ENCODE results near the gene SHMT1.

DNA sequence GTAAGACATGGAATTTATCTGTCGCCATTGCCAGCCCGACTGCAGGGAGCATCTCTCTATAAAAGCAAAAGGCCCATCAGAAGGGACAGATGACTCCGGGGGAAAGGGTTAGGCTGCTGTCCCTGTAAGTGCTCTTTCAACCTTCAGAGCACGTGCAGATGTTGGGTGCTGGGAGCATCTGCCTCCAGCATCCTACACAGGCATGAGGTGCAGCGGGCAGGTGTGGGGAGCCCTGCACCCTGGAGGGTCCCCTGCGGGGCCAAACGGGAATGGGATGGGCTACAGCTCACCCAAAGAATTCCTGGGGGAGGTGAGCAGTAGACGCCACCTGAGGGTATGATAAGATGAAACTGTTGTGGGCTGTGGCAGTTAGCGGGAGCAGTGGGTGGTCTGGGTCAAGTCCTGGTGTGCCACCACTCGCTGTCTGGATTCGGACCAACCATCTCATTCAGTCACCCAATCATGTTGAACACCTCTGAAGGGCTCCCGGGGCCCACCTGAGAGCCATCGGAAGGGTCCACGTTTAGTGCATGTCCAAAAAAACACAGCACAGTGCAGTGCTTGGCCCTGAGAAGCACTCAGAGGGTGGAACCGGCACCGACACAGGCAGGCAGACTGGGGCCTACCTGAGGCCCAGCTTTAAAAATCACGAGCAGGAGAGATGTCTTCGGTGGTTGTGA, 44.4 kb downstream of the SHMT1 start:
- TF ChIP-seq, protein P1, sequence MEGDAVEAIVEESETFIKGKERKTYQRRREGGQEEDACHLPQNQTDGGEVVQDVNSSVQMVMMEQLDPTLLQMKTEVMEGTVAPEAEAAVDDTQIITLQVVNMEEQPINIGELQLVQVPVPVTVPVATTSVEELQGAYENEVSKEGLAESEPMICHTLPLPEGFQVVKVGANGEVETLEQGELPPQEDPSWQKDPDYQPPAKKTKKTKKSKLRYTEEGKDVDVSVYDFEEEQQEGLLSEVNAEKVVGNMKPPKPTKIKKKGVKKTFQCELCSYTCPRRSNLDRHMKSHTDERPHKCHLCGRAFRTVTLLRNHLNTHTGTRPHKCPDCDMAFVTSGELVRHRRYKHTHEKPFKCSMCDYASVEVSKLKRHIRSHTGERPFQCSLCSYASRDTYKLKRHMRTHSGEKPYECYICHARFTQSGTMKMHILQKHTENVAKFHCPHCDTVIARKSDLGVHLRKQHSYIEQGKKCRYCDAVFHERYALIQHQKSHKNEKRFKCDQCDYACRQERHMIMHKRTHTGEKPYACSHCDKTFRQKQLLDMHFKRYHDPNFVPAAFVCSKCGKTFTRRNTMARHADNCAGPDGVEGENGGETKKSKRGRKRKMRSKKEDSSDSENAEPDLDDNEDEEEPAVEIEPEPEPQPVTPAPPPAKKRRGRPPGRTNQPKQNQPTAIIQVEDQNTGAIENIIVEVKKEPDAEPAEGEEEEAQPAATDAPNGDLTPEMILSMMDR (conservative IDR thresholded peaks at IDR 0.05 in 1 of 2, IDR thresholded peaks at IDR 0.05 in 1 of 2; ENCODE audit: low read depth in 1 of 2, low read length in 2 of 2), result no peak
- no peak for TF ChIP-seq EZH2 (IDR thresholded peaks at IDR 0.05; ENCODE audit: low read length, missing control alignments)
